GM19438 (cell line): ENCODE data around the gene ADARB2.
A peak's percentile ranks its signal among the peaks of the same experiment; 100 is the strongest.
"Not testable (repeated sequence)": the region's sequence is repeated elsewhere in the genome, so short reads cannot be mapped to it uniquely, and the experiment has no call there.

Experiments
- ATAC-seq: cut with Tn5 transposase; IDR thresholded peaks from one replicate; pipeline ENCODE4 v1.9.1; 2021; ENCODE audit warnings: low read depth; ENCODE audit not compliant: unreplicated experiment

ADARB2 gene

DNA sequence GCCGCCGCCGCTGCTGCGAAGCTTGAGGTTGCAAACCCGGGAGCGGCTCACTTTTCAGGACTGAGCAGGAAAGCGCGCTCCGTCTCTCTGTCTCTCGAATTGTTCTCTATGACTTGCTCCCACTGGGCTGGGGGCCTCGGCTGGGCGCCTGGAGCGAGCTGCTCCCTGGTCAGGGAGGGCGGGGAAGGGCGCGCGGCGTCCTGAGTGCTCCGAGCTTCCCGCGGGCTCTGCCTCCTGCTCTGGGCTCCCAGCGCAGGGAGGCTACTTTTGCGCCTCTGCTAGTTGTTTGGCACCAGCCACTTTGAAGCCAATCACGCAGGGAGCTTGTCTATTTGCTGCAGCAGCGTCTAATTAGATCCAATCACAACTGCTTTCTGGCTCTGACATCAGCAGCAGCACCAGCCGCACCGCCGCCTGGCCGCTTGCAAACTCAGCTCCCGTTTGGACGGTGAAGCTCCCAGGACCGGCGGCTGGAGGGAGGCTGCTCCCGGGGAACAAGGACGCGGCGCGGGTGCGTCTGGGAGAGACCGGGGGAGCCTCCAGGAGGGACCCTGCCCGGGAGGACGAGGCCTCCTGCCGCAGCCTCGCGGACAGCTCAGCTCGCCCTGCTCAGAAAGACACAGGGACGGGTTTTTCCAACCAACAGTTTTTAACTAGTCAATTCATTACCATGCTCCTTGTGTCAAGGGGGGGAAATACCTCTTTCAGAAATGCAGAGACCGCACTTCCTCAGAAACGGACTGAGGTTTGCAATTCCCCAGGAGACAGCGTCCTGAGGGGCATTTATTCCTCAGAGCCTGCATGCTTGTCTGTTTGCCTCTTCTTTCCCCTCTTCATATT, at the start of gene ADARB2:
ADARB2 (minus strand) TSS at position 304 of the 840 bp plus-strand sequence.
- ATAC-seq = peak; percentile 72

DNA sequence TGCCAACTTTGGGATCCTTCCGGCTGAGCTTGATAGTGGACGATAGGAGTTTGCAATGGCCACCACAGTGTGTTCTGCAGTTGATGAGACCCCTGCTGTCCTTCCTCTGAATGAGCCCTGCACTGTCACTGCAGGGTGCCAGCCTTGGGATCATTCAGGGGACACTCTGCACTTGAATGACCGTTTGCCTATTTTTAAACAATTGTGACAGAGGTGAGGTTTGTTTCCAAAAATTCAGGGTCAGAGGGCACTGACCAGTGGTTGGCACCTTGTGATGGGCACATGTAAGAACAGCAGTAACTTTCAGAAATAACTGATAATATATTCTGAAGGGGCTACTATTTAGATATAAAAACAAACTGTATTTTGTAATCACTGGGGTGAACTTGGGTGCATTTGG, 48.5 kb upstream of the ADARB2 start:
- no peak for ATAC-seq

DNA sequence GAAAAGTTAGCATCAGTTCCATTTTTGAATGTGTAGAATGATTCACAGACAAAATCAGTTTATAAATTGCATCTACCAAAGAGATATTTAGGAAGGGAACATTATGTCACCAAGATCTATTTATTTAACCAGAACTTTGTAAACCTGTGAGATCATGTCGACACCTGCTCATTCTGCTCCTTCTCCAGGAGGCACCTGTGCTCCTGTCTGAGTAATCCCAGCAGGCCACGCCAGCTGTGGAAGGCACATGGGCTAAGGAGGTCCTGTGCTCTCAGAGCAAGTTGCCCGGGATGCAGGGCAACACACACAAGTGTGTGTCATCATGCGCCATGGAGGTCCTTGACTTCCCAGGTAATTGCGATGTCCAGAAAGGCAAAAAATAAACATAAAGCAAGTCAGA, 45.5 kb upstream of the ADARB2 start:
- ATAC-seq = no peak

DNA sequence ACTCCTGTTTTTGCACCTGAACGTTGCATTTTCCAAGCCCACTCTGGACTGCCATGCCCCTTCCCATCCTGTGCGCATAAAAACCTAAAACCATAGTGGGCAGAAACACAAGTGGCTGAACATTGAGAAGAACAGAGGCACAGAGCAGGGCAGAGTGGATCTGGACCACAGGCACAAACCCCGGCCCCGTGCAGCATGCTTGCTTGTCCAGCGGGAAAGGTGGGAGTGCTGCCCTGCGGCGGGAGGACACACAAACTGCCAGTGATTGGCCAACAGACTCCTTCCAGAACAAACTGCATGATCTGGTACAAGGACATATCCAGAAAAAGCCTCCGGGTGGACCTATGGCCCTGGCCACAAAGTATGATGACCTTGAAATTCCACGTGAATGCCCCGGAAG, 42.5 kb upstream of the ADARB2 start:
- no peak for ATAC-seq

DNA sequence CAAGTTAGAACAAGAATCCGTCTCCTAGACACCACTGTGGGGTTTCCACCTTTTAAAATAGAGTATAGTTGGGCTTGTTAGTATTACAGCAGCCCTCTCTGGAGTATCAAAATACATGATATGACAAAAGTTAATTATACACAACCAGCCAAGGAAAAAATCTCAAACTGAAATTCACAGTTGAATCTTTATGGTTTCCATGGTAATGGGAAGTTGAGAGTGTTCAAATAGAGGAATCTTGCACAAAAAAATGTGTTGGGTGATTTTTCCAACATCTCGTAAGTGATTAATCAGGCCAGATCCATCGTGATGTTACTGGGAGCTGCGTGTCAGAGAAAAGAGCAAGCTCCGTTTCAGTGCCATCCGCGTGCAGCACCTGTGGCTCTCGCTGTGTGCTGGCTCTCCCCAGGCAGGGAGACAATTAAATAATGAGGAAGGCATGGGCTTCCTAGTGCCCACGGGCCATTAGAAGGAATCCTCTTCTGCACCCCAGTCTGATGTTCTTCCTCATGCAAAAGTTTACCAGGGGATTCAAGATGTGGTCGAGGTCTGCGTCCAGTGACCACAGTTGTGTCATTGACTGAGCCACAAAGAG, 41.1 kb upstream of the ADARB2 start:
- ATAC-seq = no peak

DNA sequence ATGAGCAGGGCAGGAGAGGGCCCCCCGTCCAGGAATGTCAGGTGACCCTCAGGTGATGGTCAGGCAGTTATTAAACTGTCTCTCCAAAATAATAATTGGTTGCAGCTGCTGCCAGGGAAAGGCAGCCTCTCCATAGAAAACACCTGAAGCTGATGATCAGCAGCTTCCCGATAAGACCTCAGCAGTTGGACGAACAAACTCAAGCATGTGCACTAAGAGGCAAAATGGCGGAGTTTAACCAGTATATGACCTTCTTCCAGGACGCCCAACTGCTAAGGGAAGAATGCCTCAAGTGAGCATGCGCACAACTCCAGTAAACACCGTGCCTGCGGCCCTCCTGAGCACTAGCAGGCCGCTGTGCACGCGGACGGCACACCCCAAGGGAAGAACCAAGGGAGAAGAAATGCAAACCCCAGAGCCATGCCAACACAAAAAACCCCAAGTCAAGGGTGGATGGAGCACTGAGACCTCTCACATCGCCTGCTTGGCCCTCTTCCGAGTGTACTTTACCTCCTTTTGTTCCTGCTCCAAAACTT, 38.9 kb upstream of the ADARB2 start:
- no peak for ATAC-seq

DNA sequence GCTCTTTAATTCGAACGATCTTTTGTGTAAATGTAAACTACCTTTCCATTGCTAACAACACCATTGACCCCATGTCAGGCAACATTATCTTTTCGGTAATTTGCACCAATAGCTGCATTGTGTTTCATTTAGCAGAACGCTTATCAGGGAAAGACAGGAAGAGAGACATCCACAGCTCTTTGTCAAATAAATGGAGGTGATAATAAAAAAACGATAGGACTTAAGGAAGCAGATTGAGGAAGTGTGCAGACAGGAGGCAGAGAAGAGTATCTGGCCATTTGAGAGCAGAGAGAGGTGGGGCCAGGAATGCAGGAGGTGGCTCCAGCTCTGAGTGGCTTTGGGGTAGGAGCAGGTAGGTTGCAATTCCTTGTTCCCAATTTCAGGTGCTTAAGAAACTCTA, 37.5 kb upstream of the ADARB2 start:
- no peak for ATAC-seq

DNA sequence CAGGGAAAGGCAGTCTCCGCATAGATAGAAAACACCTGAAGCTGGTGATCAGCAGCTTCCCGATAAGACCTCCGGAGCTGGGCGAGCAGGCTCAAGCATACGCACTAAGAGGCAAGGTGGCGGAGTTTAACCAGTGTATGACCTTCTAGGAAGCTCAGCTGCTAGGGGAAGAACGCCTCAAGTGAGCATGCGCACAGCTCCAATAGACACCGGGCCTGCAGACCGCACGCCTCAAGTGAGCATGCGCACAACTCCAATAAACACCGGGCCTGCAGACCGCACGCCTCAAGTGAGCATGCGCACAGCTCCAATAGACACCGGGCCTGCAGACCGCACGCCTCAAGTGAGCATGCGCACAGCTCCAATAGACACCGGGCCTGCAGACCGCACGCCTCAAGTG, 35.9 kb upstream of the ADARB2 start:
- ATAC-seq = not testable (repeated sequence)

DNA sequence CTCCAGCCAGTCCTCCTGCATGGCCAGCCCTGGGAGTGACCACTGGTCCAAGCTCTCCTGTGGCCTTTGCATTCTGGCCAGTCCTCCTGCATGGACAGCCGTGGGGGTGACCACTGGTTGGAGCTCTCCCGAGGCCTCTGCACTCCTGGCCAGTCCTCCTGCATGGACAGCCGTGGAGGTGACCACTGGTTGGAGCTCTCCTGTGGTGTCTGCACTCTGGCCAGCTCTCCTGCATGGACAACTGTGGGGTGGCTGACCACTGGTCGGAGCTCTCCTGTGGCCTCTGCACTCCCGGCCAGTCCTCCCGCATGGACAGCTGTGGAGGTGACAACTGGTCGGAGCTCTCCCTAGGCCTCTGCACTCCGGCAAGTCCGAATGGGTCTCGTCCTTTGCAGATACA, 28.7 kb upstream of the ADARB2 start:
- ATAC-seq = no peak

DNA sequence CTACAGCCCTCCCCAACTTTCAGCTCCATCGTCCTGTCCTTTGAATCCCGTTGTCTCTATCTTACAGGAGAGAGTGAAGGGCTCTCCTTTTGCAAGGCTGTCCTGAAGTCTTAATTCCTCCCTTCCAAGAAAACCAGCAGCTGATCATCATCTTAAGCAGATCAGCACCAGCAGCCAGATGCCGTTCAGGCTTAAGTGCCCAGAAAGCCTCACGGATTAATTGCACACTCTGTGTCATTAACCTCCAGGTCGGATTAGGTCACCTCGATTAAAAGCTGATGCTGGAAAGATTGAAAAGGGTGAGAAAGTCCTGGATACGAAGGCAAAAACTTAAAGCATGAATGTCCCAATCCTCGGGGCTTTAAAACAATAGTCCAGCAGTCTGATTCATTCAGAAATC, 24.8 kb upstream of the ADARB2 start:
- no peak for ATAC-seq

DNA sequence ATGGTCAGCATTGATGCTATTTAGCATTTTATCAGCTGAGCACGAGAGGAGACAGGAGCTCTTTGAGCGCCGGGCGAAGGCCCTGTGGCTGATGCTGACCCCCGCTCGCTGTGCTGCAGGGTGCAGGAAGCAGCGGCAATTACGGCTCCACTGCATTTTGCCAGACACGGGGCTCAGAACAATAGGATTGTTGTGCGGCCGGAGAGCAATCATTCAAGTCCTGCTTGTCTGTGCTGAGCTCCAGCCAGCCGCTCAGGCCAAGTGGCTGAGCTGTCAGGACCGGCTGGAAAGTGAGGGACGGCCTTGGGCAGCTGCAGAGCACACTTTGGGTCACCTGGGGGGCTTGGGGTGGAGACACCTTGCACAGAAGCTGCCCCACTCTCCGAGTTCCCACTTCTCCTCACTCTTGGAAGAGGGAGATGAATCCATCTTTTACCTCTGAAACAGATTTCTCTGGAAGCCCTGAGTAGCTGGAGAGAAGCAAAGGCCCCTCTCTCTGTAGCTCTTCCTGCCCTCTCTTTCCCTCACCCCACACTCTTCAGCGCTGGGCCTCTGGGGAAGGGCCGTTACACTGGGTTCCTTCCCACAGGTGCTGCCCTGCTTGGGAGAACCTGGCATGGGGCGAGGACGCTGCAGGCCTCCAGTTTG, 17.3 kb upstream of the ADARB2 start:
- no peak for ATAC-seq

DNA sequence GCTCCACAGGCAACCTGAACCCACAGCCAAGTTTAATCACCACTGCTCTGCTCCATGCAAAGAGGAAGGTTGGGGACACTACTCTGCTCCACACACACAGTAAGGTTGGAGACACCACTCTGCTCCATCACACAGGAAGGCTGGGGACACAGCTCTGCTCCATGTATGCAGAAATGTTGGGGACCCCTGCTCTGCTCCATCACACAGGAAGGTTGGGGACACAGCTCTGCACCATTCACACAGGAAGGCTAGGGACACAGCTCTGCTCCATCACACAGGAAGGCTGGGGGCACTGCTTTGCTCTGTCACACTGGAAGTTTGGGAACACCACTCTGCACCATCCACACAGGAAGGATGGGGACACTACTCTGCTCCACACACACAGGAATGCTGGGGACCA, 14.8 kb upstream of the ADARB2 start:
- no peak for ATAC-seq

DNA sequence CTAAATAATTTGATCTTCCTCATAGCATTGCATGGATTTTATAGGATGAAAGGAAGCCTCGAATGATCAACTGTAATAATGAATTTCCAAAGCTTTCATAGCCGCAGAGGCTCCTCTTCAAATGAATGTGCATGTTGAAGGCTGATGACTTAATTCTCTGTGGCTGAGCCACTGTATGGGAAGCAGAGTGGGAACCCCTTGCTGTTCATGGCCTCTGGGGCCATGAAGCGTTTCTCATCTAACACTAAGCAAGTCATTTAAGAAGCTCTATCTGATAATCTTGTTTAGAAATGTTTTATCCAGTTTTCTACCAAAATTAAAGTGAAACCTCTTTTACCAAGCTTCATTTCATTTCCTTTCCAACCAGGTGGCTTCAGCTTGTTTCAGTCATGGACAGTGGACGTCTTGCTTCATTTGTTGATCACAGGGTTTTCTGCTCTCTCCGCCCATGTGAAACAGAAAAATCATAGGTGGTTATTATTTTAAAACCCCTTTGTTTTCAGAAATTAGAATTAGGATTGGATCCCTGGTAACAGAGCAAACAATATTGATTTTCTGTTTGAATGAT, 10.3 kb upstream of the ADARB2 start:
- ATAC-seq = no peak

DNA sequence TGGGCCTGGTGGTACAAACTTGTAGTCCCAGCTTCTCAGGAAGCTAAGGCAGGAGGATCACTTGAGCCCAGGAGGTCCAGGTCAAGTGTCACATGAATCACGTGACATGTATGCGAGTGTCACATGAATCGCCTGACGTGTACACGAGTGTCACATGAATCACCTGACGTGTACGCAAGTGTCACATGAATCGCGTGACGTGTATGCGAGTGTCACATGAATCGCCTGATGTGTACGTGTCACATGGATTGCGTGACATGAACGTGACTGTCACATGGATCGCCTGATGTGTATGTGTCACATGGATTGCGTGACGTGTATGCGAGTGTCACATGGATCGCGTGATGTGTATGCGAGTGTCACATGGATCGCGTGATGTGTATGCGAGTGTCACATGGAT, 9.5 kb upstream of the ADARB2 start:
- ATAC-seq = no peak

DNA sequence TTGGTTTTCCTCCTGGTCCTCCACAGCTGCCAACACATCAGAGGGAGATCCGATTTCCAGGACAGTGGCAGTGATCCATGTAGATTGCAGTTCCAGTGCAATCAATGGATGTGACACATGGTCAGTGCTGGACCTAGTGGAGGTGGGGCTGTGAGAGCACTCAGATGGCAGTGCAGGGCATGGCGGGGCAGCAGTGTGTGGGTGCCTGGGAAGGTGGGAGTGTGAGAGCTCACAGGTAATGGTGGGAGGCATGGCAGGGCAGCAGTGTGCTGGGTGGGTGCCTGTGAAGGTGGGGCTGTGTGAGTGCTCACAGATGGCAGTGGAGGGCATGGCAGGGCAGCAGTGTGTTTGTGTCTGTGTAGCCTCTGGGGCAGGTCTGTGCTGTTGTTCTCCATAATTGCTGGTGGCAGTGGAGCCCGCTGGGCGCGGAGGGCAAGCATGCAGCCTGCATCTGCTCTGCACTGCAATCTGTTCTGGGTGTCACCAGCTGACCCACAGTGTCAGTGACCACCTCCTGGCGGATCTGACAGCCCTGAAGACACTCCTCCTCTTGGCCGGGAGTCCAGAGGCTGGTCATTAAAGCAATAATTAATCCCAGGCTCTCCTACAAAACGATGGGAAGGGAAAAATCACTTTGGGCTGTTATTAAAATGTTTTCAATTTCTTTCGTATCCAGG, 8.6 kb upstream of the ADARB2 start:
- ATAC-seq = no peak

DNA sequence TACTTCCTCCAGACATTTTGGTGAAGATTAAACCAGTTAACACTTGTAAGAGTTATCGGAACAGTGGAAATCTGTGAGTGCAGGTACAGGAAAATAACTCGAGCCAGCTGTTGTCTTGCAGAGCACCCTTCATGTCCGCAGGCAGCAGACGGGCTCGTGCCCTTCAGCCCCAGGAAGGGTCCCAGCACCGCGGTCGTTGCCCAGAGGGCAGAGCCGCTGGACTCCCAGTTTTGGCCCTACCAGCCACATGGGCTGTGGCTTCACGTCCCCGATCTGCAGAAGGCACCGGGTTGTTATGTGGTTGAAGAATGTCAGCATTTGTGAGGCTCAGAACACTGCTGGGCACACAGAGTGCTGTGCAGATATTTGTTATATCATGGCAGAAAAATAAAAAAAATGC, 7.2 kb upstream of the ADARB2 start:
- no peak for ATAC-seq

DNA sequence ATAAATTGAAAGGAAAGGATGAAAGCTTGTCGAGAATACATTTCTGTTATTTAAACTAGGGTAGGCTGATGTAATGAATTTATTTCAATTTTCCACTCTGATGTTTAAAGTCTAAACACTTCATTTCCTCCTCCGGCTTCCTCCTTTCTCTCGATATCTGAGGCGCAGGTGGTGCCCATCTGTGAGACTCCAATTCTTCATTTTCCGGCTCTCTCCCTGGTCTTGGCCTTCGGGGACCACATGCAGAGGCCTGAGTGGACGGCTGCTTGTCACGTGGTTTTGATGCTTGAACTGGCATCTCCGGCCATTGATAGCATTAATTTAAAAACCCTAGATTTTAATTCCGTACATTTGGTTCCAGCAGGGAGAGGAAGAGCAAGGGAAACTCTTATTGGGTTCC, 5.8 kb upstream of the ADARB2 start:
- ATAC-seq = no peak

DNA sequence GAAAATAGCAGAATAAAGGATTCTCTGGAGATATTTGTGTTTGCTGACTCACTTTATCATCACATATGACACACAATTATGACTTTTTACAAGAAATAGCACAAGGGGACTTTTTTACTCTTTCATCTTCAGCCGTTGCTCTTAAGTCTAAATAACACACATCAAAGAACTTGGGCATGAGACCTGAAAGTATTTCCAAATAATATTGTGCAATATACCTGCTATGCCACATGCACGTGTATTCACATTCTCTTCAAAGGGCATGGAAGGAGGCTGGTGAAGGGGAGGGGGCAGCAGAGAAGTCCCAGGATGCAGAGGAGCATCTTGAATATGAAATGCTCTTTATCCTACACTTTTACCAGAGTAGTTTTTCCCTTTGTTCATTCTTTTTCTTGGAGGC, 4.1 kb upstream of the ADARB2 start:
- no peak for ATAC-seq

DNA sequence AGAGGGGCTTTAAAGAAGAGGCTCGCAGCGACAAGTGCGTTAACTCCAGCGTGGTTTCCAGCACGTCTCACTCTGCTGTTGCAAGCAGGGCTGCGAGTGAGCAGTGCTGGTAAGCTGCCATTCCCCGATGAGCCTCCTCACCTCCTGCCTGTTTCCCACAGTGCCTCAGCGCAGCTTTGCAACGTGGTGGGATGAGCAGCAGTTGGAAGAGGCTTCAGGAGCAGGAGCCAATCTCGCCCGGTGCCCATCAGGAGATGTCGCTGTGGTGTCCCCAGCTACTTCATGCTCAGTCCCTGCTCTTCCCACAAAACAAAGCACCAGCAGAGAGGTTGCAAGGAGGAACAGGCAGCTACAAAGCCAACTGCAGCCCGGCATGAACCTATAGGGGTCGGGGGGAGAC, 2.4 kb upstream of the ADARB2 start:
- no peak for ATAC-seq

DNA sequence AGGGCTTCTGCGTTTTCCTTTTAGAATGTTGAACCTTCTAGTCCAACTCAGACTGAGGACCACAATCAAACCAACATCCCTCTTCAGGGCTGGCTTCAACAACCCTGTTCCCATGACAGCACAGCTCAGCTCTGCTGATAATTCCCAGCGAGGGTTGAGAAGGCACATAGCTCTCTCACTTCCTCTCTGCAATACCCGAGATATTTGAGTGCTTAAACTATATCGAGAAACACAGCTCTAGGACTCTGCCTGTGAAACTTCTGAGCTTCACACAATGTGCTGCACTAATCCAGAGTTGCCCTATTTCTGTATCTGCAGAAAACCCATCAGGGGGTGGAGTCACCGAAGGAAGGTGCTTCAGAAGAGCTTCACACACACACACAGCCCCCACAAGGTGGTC, 1.6 kb upstream of the ADARB2 start:
- no peak for ATAC-seq

DNA sequence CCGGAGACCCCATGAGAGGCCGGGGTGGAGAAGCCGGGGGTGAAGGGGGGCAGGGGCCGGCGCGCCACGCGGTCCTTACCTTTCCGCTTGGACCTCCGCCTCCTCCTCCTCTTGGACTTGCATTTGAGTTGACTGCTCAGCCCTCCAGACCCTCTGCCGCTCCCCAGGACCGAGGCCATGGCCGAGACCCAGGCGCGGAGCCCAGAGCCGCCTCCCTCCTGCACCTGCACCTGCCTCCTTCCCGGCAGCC, 428 bp downstream of the ADARB2 start:
- no peak for ATAC-seq
